ENCODE data around the gene SECISBP2.

Gene SECISBP2

GRCh38 chr9:89361031-89361430 is 42.7 kb downstream of the SECISBP2 start:
- no peak overlapping the region for H3K27ac ChIP-seq
- TF ChIP-seq ZFX (IDR thresholded peaks at IDR 0.05; ENCODE audit: borderline replicate concordance) (no peak), CTCF (IDR thresholded peaks at IDR 0.05) (no peak)

- no peak overlapping the region for H3K27ac ChIP-seq
- TF ChIP-seq ZFX (IDR thresholded peaks at IDR 0.05; ENCODE audit: borderline replicate concordance) (no peak), CTCF (IDR thresholded peaks at IDR 0.05) (no peak)
Observed at GRCh38 chr9:89361816-89362646, 43.7 kb downstream of the SECISBP2 start.

- no peak for TF ChIP-seq ZFX (IDR thresholded peaks at IDR 0.05; ENCODE audit: borderline replicate concordance)
- TF ChIP-seq CTCF (IDR thresholded peaks at IDR 0.05), result no peak
- H3K27ac ChIP-seq, result no peak overlapping the region
Observed at GRCh38 chr9:89362647-89363310, 44.5 kb downstream of the SECISBP2 start.

- TF ChIP-seq ZFX (IDR thresholded peaks at IDR 0.05; ENCODE audit: borderline replicate concordance) (no peak), CTCF (IDR thresholded peaks at IDR 0.05) (no peak)
- no peak overlapping the region for H3K27ac ChIP-seq
Observed at GRCh38 chr9:89363311-89363670, 45.0 kb downstream of the SECISBP2 start.

- TF ChIP-seq CTCF (IDR thresholded peaks at IDR 0.05), result no peak
- TF ChIP-seq ZFX (IDR thresholded peaks at IDR 0.05; ENCODE audit: borderline replicate concordance), result no peak
- no peak overlapping the region for H3K27ac ChIP-seq
Observed at GRCh38 chr9:89363921-89364665, 45.8 kb downstream of the SECISBP2 start.

- TF ChIP-seq CTCF (IDR thresholded peaks at IDR 0.05) (no peak), ZFX (IDR thresholded peaks at IDR 0.05; ENCODE audit: borderline replicate concordance) (no peak)
- no peak overlapping the region for H3K27ac ChIP-seq
Observed at GRCh38 chr9:89364666-89365531, 46.6 kb downstream of the SECISBP2 start.
